GM10266 (cell line): ENCODE results near the gene SLC39A8.

Experiments used
- DNase-seq: peaks from one replicate; pipeline ENCODE4 v3.0.0; 2012; ENCODE audit errors: extremely low spot score
- CTCF ChIP-seq: IDR thresholded peaks from 2 replicates; pipeline ENCODE4 v1.5.1; 2012; ENCODE audit warnings: mild to moderate bottlenecking, low read depth; ENCODE audit not compliant: control insufficient read depth, insufficient read depth; ENCODE audit errors: missing control alignments

Gene SLC39A8

GRCh38 chr4:102217775-102218355, 127.4 kb downstream of the SLC39A8 start:
- TF ChIP-seq CTCF = no peak
- no peak for DNase-seq

- no peak for TF ChIP-seq CTCF
Observed at GRCh38 chr4:102217345-102217744, 127.9 kb downstream of the SLC39A8 start.

DNA sequence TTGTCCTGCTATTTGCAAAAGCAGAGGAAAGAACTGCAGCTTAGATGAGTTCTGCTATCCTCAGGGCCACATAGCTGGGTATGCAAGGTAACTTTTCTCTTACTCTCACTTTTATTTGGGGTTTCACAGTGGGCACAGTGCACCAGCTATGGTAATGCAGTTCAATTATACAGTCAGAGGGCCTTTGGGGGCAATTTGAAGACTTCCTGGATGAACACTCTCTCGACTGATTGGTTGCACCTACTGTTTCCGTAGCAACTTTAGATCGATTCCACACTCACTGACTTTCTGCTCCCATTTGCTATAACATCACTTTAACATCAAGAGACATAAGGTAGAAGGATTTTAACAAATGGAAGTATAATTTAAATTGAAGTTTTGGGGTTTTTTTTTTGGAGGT, 128.6 kb downstream of the SLC39A8 start:
- DNase-seq = no peak

More at GRCh38 chr4:102217345-102217744, 127.9 kb downstream of the SLC39A8 start:
- no peak for DNase-seq

GRCh38 chr4:102213031-102213430, 132.3 kb downstream of the SLC39A8 start:
- no peak for TF ChIP-seq CTCF
- DNase-seq = no peak

More for the DNA sequence above, 128.6 kb downstream of the SLC39A8 start:
- TF ChIP-seq CTCF = no peak
